ENCODE data around the gene CCDC142.

DNA sequence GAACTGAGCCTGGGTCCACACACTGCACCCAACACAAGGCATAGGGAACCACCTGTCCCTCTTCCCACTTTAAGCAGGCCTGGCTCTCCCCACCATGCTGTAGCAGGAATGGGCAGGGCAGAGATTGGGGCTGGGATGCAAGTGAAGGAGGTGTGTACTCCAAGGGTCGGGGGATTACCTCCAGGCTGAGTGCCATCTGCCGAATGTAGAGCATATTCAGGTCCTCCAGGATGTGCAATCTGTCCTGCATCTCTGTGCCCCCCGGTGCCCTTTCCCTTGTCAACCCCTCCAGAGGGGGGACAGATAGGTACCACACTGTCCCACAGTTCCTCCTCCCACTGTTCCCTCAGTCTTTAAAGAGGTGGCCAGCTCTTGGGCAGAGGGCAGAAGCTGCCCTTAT lies 43.4 kb downstream of the CCDC142 start:
- TF ChIP-seq POLR2AphosphoS5 (IDR thresholded peaks at IDR 0.05) = no peak
- TF ChIP-seq, protein P1, sequence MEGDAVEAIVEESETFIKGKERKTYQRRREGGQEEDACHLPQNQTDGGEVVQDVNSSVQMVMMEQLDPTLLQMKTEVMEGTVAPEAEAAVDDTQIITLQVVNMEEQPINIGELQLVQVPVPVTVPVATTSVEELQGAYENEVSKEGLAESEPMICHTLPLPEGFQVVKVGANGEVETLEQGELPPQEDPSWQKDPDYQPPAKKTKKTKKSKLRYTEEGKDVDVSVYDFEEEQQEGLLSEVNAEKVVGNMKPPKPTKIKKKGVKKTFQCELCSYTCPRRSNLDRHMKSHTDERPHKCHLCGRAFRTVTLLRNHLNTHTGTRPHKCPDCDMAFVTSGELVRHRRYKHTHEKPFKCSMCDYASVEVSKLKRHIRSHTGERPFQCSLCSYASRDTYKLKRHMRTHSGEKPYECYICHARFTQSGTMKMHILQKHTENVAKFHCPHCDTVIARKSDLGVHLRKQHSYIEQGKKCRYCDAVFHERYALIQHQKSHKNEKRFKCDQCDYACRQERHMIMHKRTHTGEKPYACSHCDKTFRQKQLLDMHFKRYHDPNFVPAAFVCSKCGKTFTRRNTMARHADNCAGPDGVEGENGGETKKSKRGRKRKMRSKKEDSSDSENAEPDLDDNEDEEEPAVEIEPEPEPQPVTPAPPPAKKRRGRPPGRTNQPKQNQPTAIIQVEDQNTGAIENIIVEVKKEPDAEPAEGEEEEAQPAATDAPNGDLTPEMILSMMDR (IDR thresholded peaks at IDR 0.05 in 8 of 11, conservative IDR thresholded peaks at IDR 0.05 in 3 of 11) = no peak
- no peak for TF ChIP-seq POLR2A (IDR thresholded peaks at IDR 0.05)

Data from spleen (tissue), 7 donors.